Breast epithelium (tissue), 4 donors: ENCODE results near the gene ADCY7. TPM values are rescaled to one million over a fixed set of nuclear protein-coding genes. Genes with fewer than 3 reads are reported as not detected.
"Not testable (repeated sequence)": the region's sequence is repeated elsewhere in the genome, so short reads cannot be mapped to it uniquely, and the experiment has no call there.

Source experiments
- DNase-seq, 2 donors: peaks; one replicate each; pipeline ENCODE4 v3.0.0-alpha.2; 2019; ENCODE audit warnings: low spot score in 2 of 2
- H3K27ac ChIP-seq, 2 donors: fragments of 200-600 bp; sonication (generic) in 1 of 2; one replicate each; pipeline ENCODE4 v1.5.1; 2016 to 2019; ENCODE audit warnings: mild to moderate bottlenecking in 1 of 2
- H3K27me3 ChIP-seq, 2 donors: fragments of 200-600 bp; sonication (generic) in 1 of 2; one replicate each; pipeline versions ENCODE4 v1.5.1 to v1.6.0; 2017 to 2019; ENCODE audit warnings: control low read depth in 1 of 2, mild to moderate bottlenecking in 1 of 2
- H3K36me3 ChIP-seq: fragments of 200-600 bp; one replicate; pipeline ENCODE4 v1.5.1; 2019
- H3K4me1 ChIP-seq, 2 donors: fragments of 200-600 bp; sonication (generic); one replicate each; pipeline ENCODE4 v1.5.1; 2016 to 2019; ENCODE audit warnings: control low read depth in 1 of 2
- H3K4me3 ChIP-seq, 3 donors: fragments of 200-600 bp; sonication (generic); 1 replicate in 2 of 3; 2 replicates in 1 of 3; pipeline ENCODE4 v1.5.1; 2016 to 2019; ENCODE audit warnings: mild to moderate bottlenecking in 3 of 3, moderate library complexity in 2 of 3
- H3K9me3 ChIP-seq, 2 donors: fragments of 200-600 bp; sonication (generic) in 1 of 2; one replicate each; pipeline ENCODE4 v1.5.1; 2016 to 2019; ENCODE audit warnings: control low read depth in 1 of 2
- CTCF ChIP-seq, 3 donors: fragments of 450-650 bp; IDR thresholded peaks; one replicate each; pipeline ENCODE4 v1.5.1; 2016 to 2017; ENCODE audit warnings: antibody characterized with exemption in 3 of 3, mild to moderate bottlenecking in 3 of 3, moderate library complexity in 3 of 3
- POLR2A ChIP-seq: fragments of 450-650 bp; IDR thresholded peaks from one replicate; pipeline ENCODE4 v1.6.1; 2016; ENCODE audit warnings: antibody characterized with exemption, mild to moderate bottlenecking, moderate library complexity
- POLR2AphosphoS5 ChIP-seq, 3 donors: sonication (generic); formaldehyde crosslinking; IDR thresholded peaks; one replicate each; pipeline ENCODE4 v1.6.1; 2017; ENCODE audit warnings: antibody characterized with exemption in 3 of 3
- intact Hi-C: fragments of 100-400 bp; cut with DNase I; formaldehyde crosslinking; loops from one replicate; pipeline ENCODE4 v1.15.1; 2023; ENCODE audit warnings: low total_unique reads
- total RNA-seq, 3 donors: library from RNA; depleted of rRNA; stranded (reverse); fragments of >200 nt; gene quantifications; one replicate each; pipeline ENCODE4 v1.1.0, GENCODE V29; 2016

Gene ADCY7
- total RNA-seq, 3 donors from 2014 or later: 6.2 to 30.7 (median 10.2) TPM

- H3K9me3 ChIP-seq: no peaks in the 10 kb centered on the region
- intact Hi-C loops: no loop called here
- TF ChIP-seq CTCF (IDR thresholded peaks at IDR 0.05) (no peak), POLR2A (no peak), POLR2AphosphoS5 (IDR thresholded peaks at IDR 0.05) (no peak)
- H3K27ac ChIP-seq: no peak overlapping the region
- no peak for DNase-seq
- no peaks in the 10 kb centered on the region for H3K27me3 ChIP-seq
- H3K36me3 ChIP-seq: no peaks in the 10 kb centered on the region
- no peaks in the 10 kb centered on the region for H3K4me1 ChIP-seq
- H3K4me3 ChIP-seq: no peak overlapping the region
These were observed 69.0 kb downstream of the ADCY7 start for GRCh38 chr16:50335196-50335958.

GRCh38 chr16:50336884-50337283, 70.5 kb downstream of the ADCY7 start:
- no peaks in the 10 kb centered on the region for H3K36me3 ChIP-seq
- intact Hi-C loops: no loop called here

GRCh38 chr16:50338371-50339231, 72.2 kb downstream of the ADCY7 start:
- Histone ChIP-seq H3K27ac (no peak overlapping the region), H3K9me3 (no peaks in the 10 kb centered on the region), H3K4me3 (no peak overlapping the region), H3K4me1 (no peaks in the 10 kb centered on the region), H3K36me3 (no peaks in the 10 kb centered on the region), H3K27me3 (no peaks in the 10 kb centered on the region)
- intact Hi-C loops: no loop called here
- no peak for DNase-seq
- TF ChIP-seq POLR2A: no peak
- TF ChIP-seq CTCF (IDR thresholded peaks at IDR 0.05): no peak
- no peak for TF ChIP-seq POLR2AphosphoS5 (IDR thresholded peaks at IDR 0.05)

More at GRCh38 chr16:50336884-50337283, 70.5 kb downstream of the ADCY7 start:
- no peak for DNase-seq
- Histone ChIP-seq H3K27ac (no peak overlapping the region), H3K27me3 (no peaks in the 10 kb centered on the region), H3K9me3 (no peaks in the 10 kb centered on the region), H3K4me3 (no peak overlapping the region), H3K4me1 (no peaks in the 10 kb centered on the region)
- TF ChIP-seq CTCF (IDR thresholded peaks at IDR 0.05): no peak
- TF ChIP-seq POLR2AphosphoS5 (IDR thresholded peaks at IDR 0.05): no peak
- TF ChIP-seq POLR2A: no peak

- H3K4me3 ChIP-seq: no peak overlapping the region
- no peaks in the 10 kb centered on the region for H3K36me3 ChIP-seq
- no peak overlapping the region for H3K27ac ChIP-seq
- H3K9me3 ChIP-seq: no peaks in the 10 kb centered on the region
- H3K27me3 ChIP-seq: no peaks in the 10 kb centered on the region
- DNase-seq: no peak
- TF ChIP-seq POLR2A (no peak), CTCF (IDR thresholded peaks at IDR 0.05) (no peak), POLR2AphosphoS5 (IDR thresholded peaks at IDR 0.05) (no peak)
- H3K4me1 ChIP-seq: no peaks in the 10 kb centered on the region
- intact Hi-C loops: no loop called here
These were observed 74.2 kb downstream of the ADCY7 start for GRCh38 chr16:50340578-50340977.

GRCh38 chr16:50343566-50343965, 77.2 kb downstream of the ADCY7 start:
- H3K36me3 ChIP-seq, intact Hi-C loops, H3K4me3 ChIP-seq, H3K9me3 ChIP-seq, H3K27me3 ChIP-seq, DNase-seq, H3K27ac ChIP-seq, H3K4me1 ChIP-seq: not testable (repeated sequence)

- H3K36me3 ChIP-seq, intact Hi-C loops, H3K27ac ChIP-seq, H3K4me1 ChIP-seq, H3K9me3 ChIP-seq, H3K27me3 ChIP-seq, DNase-seq, H3K4me3 ChIP-seq: not testable (repeated sequence)
These were observed 78.9 kb downstream of the ADCY7 start for GRCh38 chr16:50345210-50345609.
